Progenitor cell of endocrine pancreas (in vitro differentiated cells): ENCODE measurements around the gene TRPM3. TPM values are rescaled to one million over a fixed set of nuclear protein-coding genes. Genes with fewer than 3 reads are reported as not detected.

Experiments
- DNase-seq: peaks from one replicate; pipeline ENCODE4 v3.0.0; 2021; ENCODE audit warnings: low spot score; ENCODE audit not compliant: unreplicated experiment
- H3K27ac Mint-ChIP-seq: 2 replicates; pipeline ENCODE4 v1.8.0; 2021; ENCODE audit warnings: mild to moderate bottlenecking, moderate library complexity, mixed read lengths
- H3K27me3 Mint-ChIP-seq: 2 replicates; pipeline ENCODE4 v1.8.0; 2021; ENCODE audit warnings: mixed read lengths
- H3K36me3 Mint-ChIP-seq: 2 replicates; pipeline ENCODE4 v1.8.0; 2022; ENCODE audit warnings: mixed read lengths; ENCODE audit not compliant: insufficient read depth
- H3K4me1 Mint-ChIP-seq: 2 replicates; pipeline ENCODE4 v1.8.0; 2021; ENCODE audit warnings: low read depth, mixed read lengths
- H3K4me3 Mint-ChIP-seq: 2 replicates; pipeline ENCODE4 v1.8.0; 2021; ENCODE audit warnings: low read depth, mild to moderate bottlenecking, moderate library complexity, mixed read lengths
- H3K9me3 Mint-ChIP-seq: 2 replicates; pipeline ENCODE4 v1.8.0; 2021; ENCODE audit warnings: low read depth, mixed read lengths
- CTCF ChIP-seq: fragments of 200-600 bp; sonication (generic); IDR thresholded peaks from one replicate; pipeline ENCODE4 v1.5.0; 2021; ENCODE audit warnings: antibody characterized with exemption, mild to moderate bottlenecking; ENCODE audit not compliant: unreplicated experiment
- total RNA-seq: library from RNA; stranded (reverse); gene quantifications from 2 replicates; pipeline ENCODE4 v1.2.1, GENCODE V29; 2021

Gene TRPM3
- total RNA-seq, 1 donor from 2014 or later, result 1.6 TPM

- no peaks in the 10 kb centered on the region for H3K4me1 Mint-ChIP-seq
Measured at GRCh38 chr9:71025728-71026127, 95.7 kb downstream of the TRPM3 start.

GRCh38 chr9:71025201-71025600 is 96.2 kb downstream of the TRPM3 start:
- H3K4me1 Mint-ChIP-seq, result no peaks in the 10 kb centered on the region
- H3K27me3 Mint-ChIP-seq, result no peaks in the 10 kb centered on the region
- H3K9me3 Mint-ChIP-seq, result no peaks in the 10 kb centered on the region
- no peak for DNase-seq
- no peak for TF ChIP-seq CTCF
- no peaks in the 10 kb centered on the region for H3K36me3 Mint-ChIP-seq
- H3K27ac Mint-ChIP-seq, result no peak overlapping the region
- no peak overlapping the region for H3K4me3 Mint-ChIP-seq

More at GRCh38 chr9:71025728-71026127, 95.7 kb downstream of the TRPM3 start:
- Mint-ChIP-seq H3K27me3 (no peaks in the 10 kb centered on the region), H3K27ac (no peak overlapping the region), H3K36me3 (no peaks in the 10 kb centered on the region), H3K9me3 (no peaks in the 10 kb centered on the region), H3K4me3 (no peak overlapping the region)
- no peak for DNase-seq
- no peak for TF ChIP-seq CTCF

- no peak for DNase-seq
- Mint-ChIP-seq H3K4me1 (no peaks in the 10 kb centered on the region), H3K36me3 (peaks cover 1% of the 10 kb centered on the region), H3K27ac (no peak overlapping the region), H3K27me3 (no peaks in the 10 kb centered on the region), H3K4me3 (no peak overlapping the region), H3K9me3 (peaks cover 11% of the 10 kb centered on the region)
- TF ChIP-seq CTCF, result no peak
Measured at GRCh38 chr9:71010258-71010657, 111.2 kb downstream of the TRPM3 start.

- Mint-ChIP-seq H3K36me3 (peaks cover 1% of the 10 kb centered on the region), H3K9me3 (peaks cover 16% of the 10 kb centered on the region), H3K27me3 (no peaks in the 10 kb centered on the region), H3K4me3 (no peak overlapping the region), H3K27ac (no peak overlapping the region), H3K4me1 (no peaks in the 10 kb centered on the region)
- DNase-seq, result no peak
- no peak for TF ChIP-seq CTCF
Measured at GRCh38 chr9:71005456-71005855, 116.0 kb downstream of the TRPM3 start.

GRCh38 chr9:71004196-71004595 is 117.2 kb downstream of the TRPM3 start:
- no peaks in the 10 kb centered on the region for H3K27me3 Mint-ChIP-seq
- H3K9me3 Mint-ChIP-seq, result peaks cover 16% of the 10 kb centered on the region

More at GRCh38 chr9:71004196-71004595, 117.2 kb downstream of the TRPM3 start:
- Mint-ChIP-seq H3K4me3 (no peak overlapping the region), H3K36me3 (peaks cover 1% of the 10 kb centered on the region), H3K27ac (no peak overlapping the region), H3K4me1 (no peaks in the 10 kb centered on the region)
- DNase-seq, result no peak
- TF ChIP-seq CTCF, result no peak
